Left colon (tissue), 2 donors: ENCODE data around the gene ALDH3A2. TPM values are rescaled to one million over a fixed set of nuclear protein-coding genes. Genes with fewer than 3 reads are reported as not detected.

ENCODE experiments used
- ATAC-seq: fragments of 200-7000 bp; cut with Tn5 transposase; one replicate; pipeline ENCODE4 v1.9.1; 2020; ENCODE audit warnings: mild to moderate bottlenecking, moderate library complexity
- DNase-seq, 2 donors: peaks; one replicate each; pipeline ENCODE4 v3.0.0-alpha.2; 2020
- intact Hi-C, 2 donors: fragments of 100-400 bp; cut with DNase I in 1 of 2; cut with micrococcal nuclease in 1 of 2; formaldehyde crosslinking; loops; one replicate each; pipeline versions ENCODE4 v1.11.2 to v1.14.0; 2022; cut with DNase I, micrococcal nuclease
- total RNA-seq, 2 donors: library from RNA; stranded (reverse); fragmentation: NEBNext Ultra II Directional; extraction: Animal tissue kit (Norgen Biotek cat#: 25700); gene quantifications; one replicate each; pipeline ENCODE4 v1.2.1, GENCODE V29; 2021
- donor health status: DM: no; HTN: no; CAD: no.
- donor health status: DM: yes; HTN: yes; CAD: no.

ALDH3A2 gene
- total RNA-seq, 2 donors from 2014 or later, result 105 to 114 TPM

GRCh38 chr17:19706791-19707727 is 58.5 kb downstream of the ALDH3A2 start:
- ATAC-seq (peak; percentile 7), DNase-seq (no peak)
- intact Hi-C loops, result no loop called here

DNA sequence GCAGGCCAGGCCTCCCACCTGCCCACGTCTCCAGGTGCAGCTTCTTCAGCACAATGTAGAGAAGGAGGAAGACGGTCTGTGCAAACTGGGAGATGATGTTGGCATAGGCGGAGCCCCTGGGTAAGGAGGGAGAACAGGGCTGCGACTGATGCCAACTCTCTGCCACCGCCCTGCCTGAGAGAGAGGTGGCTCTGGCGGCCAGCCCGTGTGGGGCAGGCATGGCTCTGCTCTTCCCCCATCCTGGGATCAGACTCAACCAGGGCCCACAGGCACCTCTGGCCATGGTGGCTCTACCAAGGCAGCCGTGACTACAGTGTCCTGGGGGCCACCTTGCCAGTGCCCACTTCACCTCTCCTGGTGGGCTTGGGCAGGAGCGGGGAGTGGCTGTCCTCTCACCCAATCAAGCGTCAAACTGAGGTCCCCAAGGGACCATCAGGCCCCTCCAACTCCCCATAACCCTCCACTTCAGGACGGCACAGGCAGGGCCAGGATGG is 59.2 kb downstream of the ALDH3A2 start:
- DNase-seq (no peak), ATAC-seq (peak; percentile 79)
- intact Hi-C loops, result no loop called here

GRCh38 chr17:19708431-19709175 is 60.1 kb downstream of the ALDH3A2 start:
- intact Hi-C loops, result no loop called here
- ATAC-seq (no peak), DNase-seq (no peak)

DNA sequence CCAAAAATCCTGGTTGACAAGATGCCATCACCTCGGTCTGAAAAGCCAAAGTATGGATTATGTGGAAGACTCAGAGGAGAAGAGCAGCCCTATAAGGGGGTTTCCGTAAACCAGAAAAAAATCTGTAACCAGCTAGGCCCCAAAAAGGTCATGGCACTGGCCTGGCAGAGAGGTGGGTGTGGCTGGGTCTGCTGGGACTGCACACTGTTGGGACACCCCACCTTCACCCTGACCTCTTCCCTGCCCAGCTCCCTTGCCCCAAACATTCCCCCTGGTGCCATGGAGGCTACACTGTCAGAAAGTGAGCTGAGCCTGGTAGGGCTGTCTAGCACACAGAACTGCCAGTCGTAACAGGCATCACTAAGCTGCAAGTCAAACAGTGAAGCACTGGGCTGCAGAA is 61.3 kb downstream of the ALDH3A2 start:
- DNase-seq, result no peak
- ATAC-seq, result no peak
- intact Hi-C loops, result no loop called here

DNA sequence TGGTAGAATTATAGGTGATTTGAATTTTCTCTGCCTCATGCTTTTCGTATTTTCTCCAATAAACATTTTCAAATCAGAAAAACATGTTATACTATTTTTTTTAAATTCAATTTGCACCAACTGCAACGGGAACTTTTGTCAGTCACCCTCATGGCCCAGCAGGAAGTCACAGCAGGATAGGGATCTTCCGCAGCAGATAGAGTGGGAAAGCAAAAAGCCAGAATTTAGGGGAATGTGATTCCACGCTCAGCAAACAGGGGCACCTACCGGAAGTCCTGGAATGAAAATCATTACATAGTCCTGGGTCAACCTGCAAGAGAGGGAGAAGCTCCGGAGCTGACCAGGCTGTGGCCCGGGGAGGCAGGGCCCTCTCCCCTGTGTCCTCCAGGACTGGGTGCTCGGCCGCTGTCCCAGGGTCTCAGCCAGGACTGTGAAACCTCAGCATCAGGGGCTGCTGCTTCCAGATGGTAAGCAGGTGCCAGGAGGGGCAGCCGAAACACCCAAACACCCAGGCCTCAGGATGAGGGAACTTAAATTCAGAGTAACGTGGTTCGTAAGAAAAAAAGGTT is 64.0 kb downstream of the ALDH3A2 start:
- intact Hi-C loops, result no loop called here
- ATAC-seq (no peak), DNase-seq (no peak)

DNA sequence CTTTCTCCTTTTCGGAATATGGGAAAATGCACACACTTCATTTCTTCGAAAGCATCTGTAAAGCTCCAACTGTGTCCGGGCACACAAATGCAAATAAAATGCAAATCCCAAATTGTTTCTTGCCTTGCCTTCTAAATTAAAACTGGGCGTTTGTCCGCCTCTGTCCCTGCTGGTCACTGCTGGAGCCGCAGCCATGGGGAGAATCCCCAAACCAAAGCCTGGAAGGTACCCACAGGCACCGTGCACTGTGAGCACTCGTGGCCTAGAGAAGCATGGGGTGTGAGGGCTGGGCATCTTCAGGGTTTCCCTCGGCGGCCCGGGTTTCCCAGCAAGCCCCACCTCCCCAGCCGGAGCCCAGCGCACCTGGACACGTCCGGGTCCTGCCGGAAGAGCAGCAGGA is 64.9 kb downstream of the ALDH3A2 start:
- ATAC-seq (no peak), DNase-seq (no peak)
- intact Hi-C loops, result no loop called here

- DNase-seq, result no peak
- ATAC-seq, result no peak
- intact Hi-C loops, result no loop called here
Measured at GRCh38 chr17:19713901-19714361, 65.4 kb downstream of the ALDH3A2 start.

- intact Hi-C loops, result no loop called here
Measured at GRCh38 chr17:19714542-19715411, 66.2 kb downstream of the ALDH3A2 start.

DNA sequence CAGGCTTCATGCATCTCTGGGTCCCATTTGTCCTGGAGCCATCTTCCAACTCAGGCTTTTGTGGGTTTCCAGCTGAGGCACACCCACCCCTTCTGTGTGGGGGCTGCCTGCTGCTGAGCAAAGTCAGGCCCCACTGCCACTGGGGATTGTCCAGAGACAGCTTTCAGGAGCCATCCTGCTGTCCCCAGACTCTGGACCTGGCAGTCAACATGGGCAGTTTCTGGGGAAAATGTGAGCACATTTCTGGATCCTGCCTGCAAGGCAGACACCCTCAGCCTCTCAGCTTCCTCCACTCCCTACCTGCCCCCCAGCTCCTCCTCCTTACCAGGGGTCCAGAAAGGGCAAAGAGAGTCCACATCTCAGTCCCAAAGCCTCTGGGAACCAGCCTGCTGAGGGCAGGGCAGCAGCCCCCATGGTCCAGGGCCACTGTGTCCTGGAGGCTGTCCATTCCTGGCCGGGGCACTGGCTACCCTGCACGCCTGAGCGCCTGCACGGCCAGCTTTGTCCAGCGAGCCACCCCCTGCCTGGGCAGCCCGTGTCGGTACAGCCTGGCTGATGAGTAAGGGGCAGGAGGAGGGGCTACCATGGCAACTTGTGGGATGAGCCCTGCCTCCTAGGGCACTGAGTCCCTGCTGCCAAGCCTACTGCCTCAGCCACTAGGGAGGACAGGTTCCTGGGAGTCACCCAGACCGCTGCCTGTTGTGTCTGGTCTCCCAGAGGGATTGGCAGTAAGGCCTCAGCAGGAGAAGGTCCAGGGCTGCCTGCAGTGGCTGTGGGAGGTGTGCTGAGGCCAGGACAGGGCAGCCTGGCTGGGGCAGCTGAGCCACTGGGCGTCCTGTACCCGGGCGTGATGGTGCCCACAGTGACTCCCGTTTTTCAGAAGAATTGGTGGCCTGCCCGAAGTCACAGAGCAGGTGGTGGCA is 67.8 kb downstream of the ALDH3A2 start, which contains the start of gene SLC47A2:
SLC47A2 (minus strand) TSS at position 477 of the 923 bp plus-strand sequence; CDS start at position 448, 29 bp downstream.
- ATAC-seq, result no peak
- intact Hi-C loops, result no loop called here
- no peak for DNase-seq

More at GRCh38 chr17:19714542-19715411, 66.2 kb downstream of the ALDH3A2 start:
- DNase-seq, result peak in 1 of 2 donors; percentile 54
- peak; percentile 53 for ATAC-seq

DNA sequence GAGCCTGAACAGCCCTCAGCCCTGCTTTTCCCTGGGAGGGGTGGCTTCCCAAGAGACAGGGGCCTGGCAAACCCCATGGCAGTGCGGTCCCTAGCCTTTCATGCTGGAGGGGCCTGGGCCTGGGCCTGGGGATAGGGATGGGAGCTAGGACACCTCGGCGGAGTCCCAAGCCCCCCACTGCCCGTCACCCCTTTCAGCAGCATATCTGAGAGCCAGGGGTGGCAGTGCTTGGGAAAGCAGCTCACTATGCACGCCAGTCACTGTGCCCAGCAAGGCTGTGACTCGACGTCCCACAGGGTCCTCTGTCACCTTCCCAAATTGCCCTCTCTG is 68.4 kb downstream of the ALDH3A2 start:
- intact Hi-C loops, result no loop called here
- DNase-seq (no peak), ATAC-seq (no peak)

DNA sequence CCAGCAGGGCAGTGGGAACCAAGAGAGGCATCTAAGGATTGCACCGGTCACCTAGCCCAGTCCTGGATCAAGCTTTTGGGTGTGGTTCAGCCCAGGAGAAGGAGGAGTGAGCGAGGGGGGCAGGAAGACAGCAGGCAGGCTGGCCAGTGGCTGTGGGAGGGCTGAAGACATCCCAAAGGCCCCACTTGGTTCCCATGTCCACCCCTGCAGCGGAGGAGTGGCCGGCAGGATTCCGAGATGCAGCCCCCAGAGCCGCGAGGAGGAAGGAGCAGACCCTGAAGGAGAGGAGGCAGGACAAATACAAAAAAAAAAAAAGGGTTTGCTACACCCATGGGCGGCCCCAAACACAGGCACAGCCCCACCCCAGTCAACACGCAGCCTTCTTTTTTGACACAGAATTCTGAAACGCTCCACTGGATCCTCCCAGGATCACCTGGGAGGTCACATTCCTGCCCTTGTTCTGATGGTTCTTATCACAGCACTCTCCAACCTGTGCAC is 68.9 kb downstream of the ALDH3A2 start:
- DNase-seq (no peak), ATAC-seq (no peak)
- intact Hi-C loops, result no loop called here

DNA sequence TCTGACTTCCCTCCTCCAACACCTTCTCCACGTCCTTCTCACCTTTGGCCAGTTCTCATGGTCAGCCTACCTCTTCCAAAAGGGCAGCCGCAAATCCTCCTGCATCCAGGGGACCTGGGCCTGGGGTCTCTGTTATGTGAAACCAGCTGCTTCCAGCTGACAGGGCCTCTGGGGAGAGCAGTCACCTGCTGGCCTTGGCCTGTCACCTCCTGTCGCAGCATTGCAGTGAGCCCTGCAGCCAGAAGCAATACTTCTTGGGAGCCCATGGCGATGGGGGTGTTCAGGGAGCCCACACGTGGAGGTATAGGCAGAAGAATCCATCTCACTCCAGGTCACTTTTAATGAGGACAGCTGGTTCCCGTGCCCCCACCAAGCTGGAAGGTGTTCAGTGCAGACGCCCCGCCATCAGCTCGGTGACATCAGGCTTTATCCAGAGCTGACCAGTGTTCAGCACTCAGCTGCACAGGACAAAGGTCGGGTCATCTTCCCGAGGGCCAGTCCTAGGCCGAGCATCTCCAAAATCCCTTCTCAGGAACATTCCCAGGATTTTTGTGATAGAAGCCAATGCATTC is 69.6 kb downstream of the ALDH3A2 start:
- intact Hi-C loops, result no loop called here
- DNase-seq (no peak), ATAC-seq (no peak)

- ATAC-seq (no peak), DNase-seq (no peak)
- intact Hi-C loops, result no loop called here
Measured at GRCh38 chr17:19718613-19719354, 70.2 kb downstream of the ALDH3A2 start.

DNA sequence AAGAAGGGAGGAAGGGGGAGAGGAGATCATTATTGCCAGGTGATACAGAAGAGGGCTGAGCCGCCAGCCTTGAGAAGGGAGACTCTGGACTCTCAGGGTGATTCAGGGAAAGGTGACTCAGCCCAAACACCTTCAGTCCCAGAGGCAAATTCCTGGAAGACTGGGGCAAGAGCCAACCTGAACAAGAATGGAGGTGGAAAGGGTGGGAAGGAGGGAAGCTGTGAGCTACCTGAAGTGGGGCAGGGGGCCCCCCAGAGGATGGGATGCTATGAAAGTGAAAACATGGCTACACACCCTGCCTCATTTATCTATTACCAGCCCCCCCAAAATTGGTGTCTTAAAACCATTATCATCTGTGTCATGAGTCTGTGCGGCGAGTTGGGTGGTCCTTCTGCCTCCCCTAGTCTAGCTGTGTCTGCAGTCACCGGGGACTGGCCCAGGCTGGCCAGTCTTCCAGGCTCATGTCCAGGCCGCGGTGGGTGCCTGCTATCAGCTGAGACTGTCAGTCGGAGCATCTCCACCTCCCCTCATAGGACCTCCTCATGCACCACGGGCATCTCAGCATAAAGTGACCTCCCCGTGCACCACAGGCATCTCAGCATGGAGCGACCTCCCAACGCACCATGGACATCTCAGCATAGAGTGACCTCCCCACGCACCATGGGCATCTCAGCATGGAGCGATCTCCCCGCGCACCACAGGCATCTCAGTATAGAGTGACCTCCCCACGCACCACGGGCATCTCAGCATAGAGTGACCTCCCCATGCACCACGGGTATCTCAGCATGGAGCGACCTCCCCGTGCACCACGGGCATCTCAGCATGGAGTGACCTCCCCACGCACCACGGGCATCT is 71.0 kb downstream of the ALDH3A2 start:
- ATAC-seq (peak; percentile 64), DNase-seq (no peak)
- intact Hi-C loops, result no loop called here

- ATAC-seq (no peak), DNase-seq (no peak)
- intact Hi-C loops, result no loop called here
Measured at GRCh38 chr17:19720210-19720475, 71.6 kb downstream of the ALDH3A2 start.
